ENCODE data around the gene SLC38A8.
A peak's percentile ranks its signal among the peaks of the same experiment; 100 is the strongest.

SLC38A8 gene

DNA sequence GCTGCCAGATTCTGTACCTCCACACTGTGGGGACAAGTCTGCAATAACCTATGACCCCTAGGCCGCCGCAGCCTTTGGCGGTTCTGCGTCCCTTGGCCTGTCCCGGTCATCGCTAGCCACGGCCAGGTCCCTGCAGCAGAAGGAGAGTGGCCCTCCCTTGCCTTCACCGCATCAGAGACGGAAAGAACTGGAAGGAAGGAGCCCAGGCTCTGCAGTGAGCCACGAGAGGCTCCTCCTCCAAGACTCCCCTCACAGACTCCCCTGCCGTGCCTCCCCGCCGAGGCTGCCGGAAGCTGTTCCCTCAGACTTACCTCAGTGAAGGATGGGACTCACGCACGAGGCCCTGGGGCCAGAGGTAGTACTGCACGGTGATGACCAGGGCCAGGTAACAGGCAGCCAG is 11.0 kb downstream of the SLC38A8 start:
- DNase-seq (ENCODE audit: low read depth): no peak

DNA sequence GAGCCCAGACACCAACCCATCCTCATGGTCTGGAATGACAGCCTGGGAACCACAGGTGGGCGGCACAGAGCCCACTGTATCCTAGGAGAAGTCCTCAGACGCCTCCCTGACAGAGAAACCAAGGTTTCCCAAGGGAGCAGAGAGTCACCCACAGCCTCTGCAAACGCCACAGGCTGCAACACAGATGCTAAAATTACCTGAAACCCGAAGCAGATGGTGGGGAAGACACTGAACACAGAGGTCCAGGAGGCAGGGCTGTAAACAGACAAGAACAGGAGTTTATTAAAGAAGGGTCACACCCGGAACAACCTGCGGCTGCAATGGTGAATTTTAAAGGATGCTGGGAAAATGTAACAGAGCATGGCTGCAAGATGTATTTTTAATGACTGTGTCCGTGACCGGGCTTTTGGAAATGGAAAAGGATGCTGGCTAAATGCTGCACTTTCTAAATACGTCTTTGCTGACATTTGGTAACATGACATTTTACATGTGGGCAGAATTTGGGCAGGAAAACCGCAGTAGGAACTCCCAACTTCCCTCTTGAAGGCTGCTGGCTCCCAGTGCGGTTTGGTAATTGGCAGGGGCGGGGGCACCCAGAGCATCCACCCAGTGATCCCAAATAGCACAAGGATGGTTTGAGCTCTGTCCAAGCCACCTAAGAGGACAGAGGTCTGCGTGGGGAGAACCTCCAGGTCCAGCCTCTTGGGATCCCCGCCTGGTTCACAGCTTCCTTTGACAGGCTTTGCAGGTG is 13.1 kb downstream of the SLC38A8 start:
- no peak for DNase-seq (ENCODE audit: low read depth)

DNA sequence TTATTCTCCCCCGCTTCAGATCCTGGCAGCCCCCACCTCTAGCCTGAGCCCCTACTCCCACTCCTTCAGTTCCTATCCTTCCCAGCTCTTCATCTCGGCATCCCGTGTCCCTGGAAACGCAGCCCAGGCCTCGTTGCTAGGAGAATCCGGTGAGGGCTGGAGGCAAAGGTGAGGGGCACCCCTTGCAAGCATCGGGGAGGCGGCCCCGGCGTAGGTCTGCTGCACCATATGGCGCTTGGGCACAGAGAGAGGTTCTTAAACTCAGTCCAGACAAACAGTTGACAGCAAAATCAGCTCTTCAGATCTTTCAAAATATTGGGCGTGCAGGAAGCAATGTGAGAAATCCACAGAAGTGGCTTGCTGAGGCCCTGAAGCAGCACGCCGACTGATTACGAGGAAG is 15.0 kb downstream of the SLC38A8 start:
- no peak for DNase-seq (ENCODE audit: low read depth)

- DNase-seq (ENCODE audit: low read depth): no peak
Observed at GRCh38 chr16:84026606-84027005, 16.0 kb downstream of the SLC38A8 start.

DNA sequence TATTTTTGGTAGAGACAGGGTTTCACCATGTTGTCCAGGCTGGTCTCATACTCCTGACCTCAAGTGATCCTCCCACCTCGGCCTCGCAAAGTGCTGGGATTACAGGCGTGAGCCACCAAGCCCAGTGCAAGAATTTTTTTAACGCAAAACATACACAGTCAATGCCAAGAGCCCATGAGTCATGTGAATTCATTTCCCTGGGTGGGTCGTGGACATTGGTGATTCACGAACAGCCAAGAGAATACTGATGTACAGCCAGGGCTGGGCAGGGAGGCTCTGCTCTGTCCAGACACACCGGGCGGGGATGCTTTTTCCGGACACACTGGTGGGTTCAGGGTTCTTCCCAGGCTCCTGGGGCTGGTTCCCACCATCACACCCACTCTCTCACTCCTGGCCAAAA is 17.7 kb downstream of the SLC38A8 start:
- DNase-seq (ENCODE audit: low read depth): no peak

GRCh38 chr16:84022644-84023043 is 20.0 kb downstream of the SLC38A8 start:
- no peak for DNase-seq (ENCODE audit: low read depth)

- DNase-seq (ENCODE audit: low read depth): no peak
Observed at GRCh38 chr16:84021488-84021887, 21.1 kb downstream of the SLC38A8 start.

DNA sequence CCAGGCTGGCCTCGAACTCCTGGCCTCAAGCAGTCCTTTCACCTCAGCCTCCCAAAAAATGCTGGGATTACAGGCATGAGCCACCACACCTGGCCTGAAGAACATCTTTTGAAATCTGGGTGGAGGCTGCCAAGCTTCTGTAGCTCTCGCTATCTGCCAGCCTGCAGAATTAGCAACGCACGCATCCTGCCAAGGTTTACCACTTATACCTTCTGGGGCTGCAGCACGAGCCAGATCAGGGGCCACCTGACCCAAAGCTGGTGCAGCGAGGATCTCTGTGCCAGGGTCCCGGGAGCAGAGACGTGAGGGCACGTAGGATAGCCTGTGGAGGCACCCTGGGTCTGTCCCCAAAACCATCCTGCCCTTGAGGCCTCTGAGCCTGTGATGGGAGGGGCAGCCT is 22.2 kb downstream of the SLC38A8 start:
- no peak for DNase-seq (ENCODE audit: low read depth)

GRCh38 chr16:84018710-84019109 is 23.9 kb downstream of the SLC38A8 start:
- DNase-seq (ENCODE audit: low read depth): no peak

GRCh38 chr16:84016477-84016876 is 26.1 kb downstream of the SLC38A8 start:
- no peak for DNase-seq (ENCODE audit: low read depth)

DNA sequence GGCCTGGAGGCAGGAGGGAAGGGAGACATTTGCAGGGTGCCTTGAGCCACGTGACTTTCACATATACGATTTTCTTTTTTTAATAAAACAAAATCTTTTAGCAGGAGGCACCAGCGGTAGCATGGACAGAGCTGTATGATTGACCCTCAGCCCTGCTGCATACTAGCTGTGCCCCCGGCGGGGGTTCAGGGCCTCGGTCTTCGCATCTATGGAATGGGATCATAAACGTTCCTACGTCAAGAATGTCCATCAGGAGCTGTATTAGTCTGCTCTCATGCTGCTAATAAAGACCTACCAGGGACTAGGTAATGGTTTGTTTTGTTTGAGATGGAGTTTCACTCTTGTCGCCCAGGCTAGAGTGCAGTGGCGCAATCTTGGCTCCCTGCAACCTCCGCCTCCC is 27.2 kb downstream of the SLC38A8 start:
- no peak for DNase-seq (ENCODE audit: low read depth)

- no peak for DNase-seq (ENCODE audit: low read depth)
Observed at GRCh38 chr16:84014570-84015327, 27.8 kb downstream of the SLC38A8 start.

- DNase-seq (ENCODE audit: low read depth): peak; percentile 95
Observed at GRCh38 chr16:84013787-84014569, 28.6 kb downstream of the SLC38A8 start.

GRCh38 chr16:84009282-84009681 is 33.3 kb downstream of the SLC38A8 start:
- DNase-seq (ENCODE audit: low read depth): no peak

GRCh38 chr16:84007965-84008364 is 34.6 kb downstream of the SLC38A8 start:
- DNase-seq (ENCODE audit: low read depth): no peak

DNA sequence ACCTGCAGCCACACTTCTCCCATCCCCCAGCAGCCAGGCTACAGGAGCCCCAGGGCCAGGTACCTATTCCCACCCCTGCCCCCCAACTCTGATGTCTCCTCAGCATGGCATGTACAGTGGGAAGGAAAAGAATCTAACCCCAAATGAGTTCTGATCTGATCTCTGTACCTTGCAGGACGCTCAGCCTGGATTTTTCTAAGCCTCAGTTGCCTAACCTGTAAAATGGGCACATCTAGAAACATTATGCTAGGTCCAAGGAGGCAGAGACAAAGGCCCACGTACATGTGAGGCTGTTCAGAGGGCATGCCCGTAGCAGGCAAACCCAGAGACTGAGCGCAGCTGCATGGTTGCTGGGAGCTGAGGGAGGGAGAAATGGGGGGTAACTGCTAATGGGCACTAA is 35.1 kb downstream of the SLC38A8 start:
- DNase-seq (ENCODE audit: low read depth): no peak

DNA sequence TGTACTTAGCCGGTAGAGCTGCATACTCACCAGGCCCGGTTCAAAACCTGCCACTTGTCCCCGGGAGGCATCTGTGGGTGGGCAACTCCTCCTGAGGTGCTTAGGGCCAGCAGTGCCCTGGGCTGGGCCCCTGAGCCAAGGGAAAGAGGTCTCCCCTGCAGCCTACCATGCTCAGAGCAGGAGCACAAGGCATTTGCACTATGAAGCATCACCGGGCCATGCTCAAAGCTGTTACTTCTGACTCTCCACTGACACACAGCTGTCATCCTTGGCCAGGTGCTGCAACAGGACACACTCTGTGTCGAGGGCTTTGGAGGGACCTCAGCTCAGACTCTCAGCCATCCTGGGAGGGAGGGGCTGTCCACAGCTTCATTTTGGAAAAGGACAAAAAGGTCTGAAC is 37.2 kb downstream of the SLC38A8 start:
- DNase-seq (ENCODE audit: low read depth): no peak

- no peak for DNase-seq (ENCODE audit: low read depth)
Observed at GRCh38 chr16:84004442-84004841, 38.2 kb downstream of the SLC38A8 start.

DNA sequence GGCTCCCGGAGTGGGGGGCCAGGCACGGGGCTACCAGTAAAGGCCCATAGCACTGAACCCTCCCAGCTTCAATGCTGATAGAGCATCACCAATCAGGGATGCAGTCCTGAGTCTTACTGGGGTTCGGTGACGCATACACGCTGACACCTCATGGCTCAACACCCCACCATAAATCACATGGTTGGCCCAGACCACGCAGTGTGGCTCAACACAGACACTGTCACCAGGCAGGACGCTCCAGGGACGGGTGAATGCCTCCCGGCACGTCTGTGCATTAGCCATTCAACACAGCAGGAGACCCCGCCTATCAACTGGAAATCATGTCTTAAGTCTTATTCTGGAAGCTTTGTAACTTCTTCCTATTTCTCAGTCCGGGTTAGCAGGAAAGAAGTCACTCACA is 39.6 kb downstream of the SLC38A8 start:
- DNase-seq (ENCODE audit: low read depth): no peak

- DNase-seq (ENCODE audit: low read depth): no peak
Observed at GRCh38 chr16:84001726-84002125, 40.9 kb downstream of the SLC38A8 start.

DNA sequence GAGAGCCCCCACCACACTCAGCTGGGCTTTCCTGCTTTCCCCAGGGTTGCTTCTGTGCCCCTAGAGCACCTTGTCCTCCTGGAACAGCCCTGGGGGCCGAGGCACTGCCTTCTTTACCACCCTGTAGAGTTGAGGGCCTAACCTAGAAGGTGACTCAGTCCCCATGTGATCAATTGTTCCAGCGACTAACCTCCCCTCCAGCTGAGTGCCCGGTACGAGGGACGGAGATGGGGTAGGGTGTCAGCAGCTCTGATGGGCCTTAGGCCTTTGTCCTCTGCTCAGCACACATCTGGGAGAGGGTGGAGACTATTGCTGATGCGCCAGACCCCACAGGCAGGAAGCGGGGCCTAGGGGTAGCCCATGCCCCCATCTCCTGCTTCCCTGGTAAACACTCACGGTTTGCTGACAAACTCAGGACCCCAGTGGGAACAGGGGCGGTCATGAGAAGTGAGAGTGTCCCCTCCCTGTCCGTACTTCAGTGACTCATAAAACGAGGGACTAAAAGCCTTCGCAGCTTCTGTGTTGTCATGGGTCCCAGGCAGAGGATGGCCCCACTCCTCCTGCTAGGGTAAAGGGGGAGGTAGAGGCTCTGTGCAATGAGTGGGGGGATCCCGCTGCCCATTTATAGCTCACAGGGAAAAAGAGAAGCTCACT is 41.5 kb downstream of the SLC38A8 start:
- DNase-seq (ENCODE audit: low read depth): no peak

DNA sequence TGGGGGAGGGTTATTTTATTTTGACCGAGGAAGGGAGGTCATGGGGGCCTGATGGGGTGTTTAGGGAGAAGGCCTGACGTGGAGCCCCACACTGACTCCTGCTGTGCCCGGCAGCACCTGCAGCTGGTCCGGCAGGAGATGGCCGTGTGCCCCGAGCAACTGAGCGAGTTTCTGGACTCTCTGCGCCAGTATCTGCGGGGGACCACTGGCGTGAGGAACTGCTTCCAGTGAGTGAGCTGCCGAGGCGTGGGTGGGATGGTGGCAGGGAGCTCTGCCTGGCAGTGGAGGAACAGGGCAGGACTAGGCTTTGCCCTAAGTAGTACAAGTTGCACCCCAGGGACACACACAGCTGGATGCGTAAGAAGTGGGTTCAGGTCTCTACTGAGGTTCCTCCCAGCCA is 44.5 kb downstream of the SLC38A8 start:
- no peak for DNase-seq (ENCODE audit: low read depth)

All from CMK (cell line).